HepG2 (cell line): ENCODE data around the gene GBX1. TPM values are rescaled to one million over a fixed set of nuclear protein-coding genes. Genes with fewer than 3 reads are reported as not detected.

Experiments used
- ATAC-seq: fragments of 200-7000 bp; cut with Tn5 transposase; 3 replicates; pipeline ENCODE4 v1.9.1; 2020; ENCODE audit warnings: mild to moderate bottlenecking, moderate library complexity
- BruUV-seq: library from RNA; stranded (reverse); fragments of 400-500 nt; replicated peaks from 2 replicates; lab custom pipeline; 2021; lab: Mats Ljungman, UMichigan
- CTCF ChIA-PET: fragments of 300-600 bp; formaldehyde crosslinking; extraction: SDS; loops from one replicate; lab custom pipeline; 2021; ENCODE audit warnings: low total read pairs, inconsistent platforms, low intra/inter-chr PET ratio; lab: Yijun Ruan, JAX
- POLR2A ChIA-PET: fragments of 350-600 bp; sonication (Branson Sonifier 250); formaldehyde crosslinking; loops from one replicate; lab custom pipeline; 2020; ENCODE audit warnings: antibody characterized with exemption, inconsistent platforms; lab: Yijun Ruan, JAX
- DNase-seq: peaks from one replicate; pipeline ENCODE4 v3.0.0-alpha.2; 2015; ENCODE audit warnings: low spot score
- FAIRE-seq: peaks from 3 replicates; lab custom pipeline; 2011; peaks lifted over from hg19 to GRCh38; lab: Jason Lieb, UNC
- H2AFZ ChIP-seq: one replicate; pipeline ENCODE4 v1.6.1; 2011; ENCODE audit warnings: low read length, inconsistent platforms
- H3K27ac ChIP-seq: fragments of 300-600 bp; 3 replicates; pipeline ENCODE4 v1.8.0; 2011; ENCODE audit warnings: mixed run types, mild to moderate bottlenecking, mixed read lengths, low read length, inconsistent platforms; ENCODE audit not compliant: insufficient read depth; ENCODE audit errors: extremely low read length
- H3K27me3 ChIP-seq, 2 experiments: fragments of 200-600 bp in 1 of 2; 2 replicates in 1 of 2; 3 replicates in 1 of 2; pipeline versions ENCODE4 v1.6.0 to v1.8.0; 2011; ENCODE audit warnings: low read length in 2 of 2, mild to moderate bottlenecking in 2 of 2, moderate library complexity in 2 of 2, inconsistent platforms in 1 of 2; ENCODE audit not compliant: insufficient read depth in 2 of 2, control insufficient read depth in 1 of 2
- H3K36me3 ChIP-seq, 2 experiments: fragments of 200-600 bp in 1 of 2; replicated peaks in 1 of 2; 2 replicates in 1 of 2; 3 replicates in 1 of 2; pipeline versions ENCODE4 v1.5.1 to v1.8.0; 2011; ENCODE audit warnings: low read length in 2 of 2, inconsistent platforms in 1 of 2; ENCODE audit not compliant: insufficient read depth in 2 of 2, control insufficient read depth in 1 of 2
- H3K4me1 ChIP-seq: 2 replicates; pipeline ENCODE4 v1.5.1; 2012; ENCODE audit warnings: low read length, inconsistent platforms; ENCODE audit not compliant: insufficient read depth
- H3K4me2 ChIP-seq: 2 replicates; pipeline ENCODE4 v1.6.0; 2011; ENCODE audit warnings: low read depth, low read length, inconsistent platforms
- H3K4me3 ChIP-seq, 3 experiments: fragments of 200-600 bp in 1 of 3; sonication (generic), shearing (Covaris generic) in 1 of 3; replicated peaks in 1 of 3; 2 replicates each; pipeline ENCODE4 v1.5.1; 2011 to 2016; ENCODE audit warnings: low read length in 3 of 3, inconsistent platforms in 2 of 3, low read depth in 2 of 3, mild to moderate bottlenecking in 2 of 3, control low read depth in 1 of 3, mixed read lengths in 1 of 3; ENCODE audit not compliant: insufficient read depth in 1 of 3
- H3K79me2 ChIP-seq: one replicate; pipeline ENCODE4 v1.6.1; 2011; ENCODE audit warnings: low read length, inconsistent platforms; ENCODE audit not compliant: insufficient read depth
- H3K9ac ChIP-seq: 2 replicates; pipeline ENCODE4 v1.6.0; 2011; ENCODE audit warnings: mild to moderate bottlenecking, low read depth, low read length, inconsistent platforms; ENCODE audit not compliant: insufficient read depth
- H3K9me3 ChIP-seq: 2 replicates; pipeline ENCODE4 v1.5.1; 2012; ENCODE audit warnings: mild to moderate bottlenecking, low read length
- H4K20me1 ChIP-seq: 2 replicates; pipeline ENCODE4 v1.6.0; 2011; ENCODE audit warnings: inconsistent platforms, mild to moderate bottlenecking, low read length, moderate library complexity; ENCODE audit not compliant: insufficient read depth
- HNRNPK ChIP-seq: fragments of 200-400 bp; formaldehyde crosslinking; IDR thresholded peaks from 2 replicates; pipeline ENCODE4 v1.6.1; 2018; ENCODE audit warnings: low read length, low read depth, moderate library complexity, mild to moderate bottlenecking; ENCODE audit not compliant: poor library complexity, severe bottlenecking
- HOXA7 ChIP-seq: sonication (generic); formaldehyde crosslinking; IDR thresholded peaks from 2 replicates; pipeline ENCODE4 v1.8.1; 2022; ENCODE audit warnings: mild to moderate bottlenecking, missing genetic modification reagents, moderate library complexity
- MAFF ChIP-seq: IDR thresholded peaks from 2 replicates; pipeline ENCODE4 v1.6.1; 2011; ENCODE audit warnings: low read depth, low read length, improper control_type of control experiment
- SIX1 ChIP-seq: sonication (generic); formaldehyde crosslinking; IDR thresholded peaks from 2 replicates; pipeline ENCODE4 v1.4.0; 2020; ENCODE audit warnings: missing genetic modification reagents, borderline replicate concordance
- ZBTB38 ChIP-seq: sonication (generic); formaldehyde crosslinking; IDR thresholded peaks from 2 replicates; pipeline ENCODE4 v1.5.1; 2020; ENCODE audit warnings: mild to moderate bottlenecking, missing genetic modification reagents
- ZNF607 ChIP-seq: sonication (generic); formaldehyde crosslinking; IDR thresholded peaks from 2 replicates; pipeline ENCODE4 v1.5.1; 2020; ENCODE audit warnings: missing genetic modification reagents, mild to moderate bottlenecking, borderline replicate concordance
- WGBS: methylation state at CpG from one replicate; pipeline ENCODE4 v1.1.6; 2017; ENCODE audit warnings: low lambda C conversion rate; 5-methylcytosine and 5-hydroxymethylcytosine counted together
- in situ Hi-C: cut with HindIII; loops from 2 replicates; pipeline ENCODE4 v1.10.0; 2017; ENCODE audit warnings: low pct_unique_long_range_greater_than_20kb; ENCODE audit not compliant: extremely low pct_ligation_motif_present
- intact Hi-C: fragments of 100-400 bp; cut with micrococcal nuclease; formaldehyde crosslinking; loops from one replicate; pipeline ENCODE4 v1.10.0; 2022; ENCODE audit not compliant: unreplicated experiment
- polyA plus RNA-seq, 8 experiments: library from polyadenylated mRNA; depleted of rRNA in 3 of 8; stranded (reverse) in 7 of 8; unstranded in 1 of 8; fragments of >200 nt; fragmentation: Illumina TruSeq in 4 of 8; extraction: Trizol in 4 of 8; gene quantifications; 2 replicates each; pipeline versions ENCODE4 v1.2.1 to v1.2.3, GENCODE V29; 2011 to 2016; ENCODE audit warnings: low read depth in 4 of 8, missing spikeins in 1 of 8, mixed read lengths in 1 of 8; ENCODE audit not compliant: insufficient read depth in 1 of 8
- total RNA-seq, 5 experiments: library from RNA; depleted of rRNA; stranded (reverse); fragments of >200 nt; fragmentation: Illumina TruSeq; extraction: Trizol; gene quantifications; 2 replicates each; pipeline ENCODE4 v1.2.3, GENCODE V29; 2016; ENCODE audit warnings: low read depth in 1 of 5
- TF ChIP-seq, protein P1 (sequence below): sonication (generic); formaldehyde crosslinking; IDR thresholded peaks from 2 replicates; pipeline ENCODE4 v1.5.1; 2020; ENCODE audit warnings: mild to moderate bottlenecking, moderate library complexity, missing genetic modification reagents

GBX1 gene
- total and polyA plus RNA-seq, 2 of the 13 experiments (the other 11 are each of a cell fraction or from before 2014, with no cell fraction given), result not detected

DNA sequence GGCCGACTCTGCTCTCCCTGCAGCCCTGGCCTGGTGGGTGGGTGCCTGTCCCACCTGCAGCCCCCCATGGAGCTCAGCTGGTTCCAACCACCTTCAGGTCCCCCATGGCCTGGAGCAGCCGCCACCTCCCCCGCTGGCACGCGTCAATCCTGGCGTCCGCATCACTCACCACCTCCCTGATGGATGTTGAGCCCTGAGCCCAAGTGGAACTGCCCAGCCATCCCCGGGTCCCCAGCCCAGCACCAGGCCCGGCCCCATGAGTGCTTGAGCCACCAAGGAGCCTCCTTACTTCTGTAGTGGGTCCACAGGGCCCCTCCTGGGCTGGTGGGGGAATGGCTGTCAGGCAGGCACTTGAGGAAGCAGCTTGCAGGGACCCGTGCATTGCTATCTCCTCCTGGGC lies 66.6 kb downstream of the GBX1 start:
- peaks cover 2 to 22% of the 10 kb centered on the region in 2 experiments; a peak in 3 of 5 replicates for H3K36me3 ChIP-seq
- H4K20me1 ChIP-seq, result peaks cover 37% of the 10 kb centered on the region
- no peaks in the 10 kb centered on the region for H3K9me3 ChIP-seq
- H3K79me2 ChIP-seq, result peaks cover 68% of the 10 kb centered on the region
- no peaks in the 10 kb centered on the region for H3K4me1 ChIP-seq
- 98% methylated on average over 9 of the region's 10 CpGs for WGBS
- H3K4me2 ChIP-seq, result no peak overlapping the region
- no peak overlapping the region for H2AFZ ChIP-seq
- no peak overlapping the region for H3K4me3 ChIP-seq
- no peak overlapping the region for H3K9ac ChIP-seq
- ATAC-seq (no peak), DNase-seq (no peak), FAIRE-seq (no peak)
- intact Hi-C loops, result no loop called here
- in situ Hi-C loops, result no loop called here
- TF ChIP-seq, protein P1, sequence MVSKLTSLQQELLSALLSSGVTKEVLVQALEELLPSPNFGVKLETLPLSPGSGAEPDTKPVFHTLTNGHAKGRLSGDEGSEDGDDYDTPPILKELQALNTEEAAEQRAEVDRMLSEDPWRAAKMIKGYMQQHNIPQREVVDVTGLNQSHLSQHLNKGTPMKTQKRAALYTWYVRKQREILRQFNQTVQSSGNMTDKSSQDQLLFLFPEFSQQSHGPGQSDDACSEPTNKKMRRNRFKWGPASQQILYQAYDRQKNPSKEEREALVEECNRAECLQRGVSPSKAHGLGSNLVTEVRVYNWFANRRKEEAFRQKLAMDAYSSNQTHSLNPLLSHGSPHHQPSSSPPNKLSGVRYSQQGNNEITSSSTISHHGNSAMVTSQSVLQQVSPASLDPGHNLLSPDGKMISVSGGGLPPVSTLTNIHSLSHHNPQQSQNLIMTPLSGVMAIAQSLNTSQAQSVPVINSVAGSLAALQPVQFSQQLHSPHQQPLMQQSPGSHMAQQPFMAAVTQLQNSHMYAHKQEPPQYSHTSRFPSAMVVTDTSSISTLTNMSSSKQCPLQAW, result no peak
- no peak for TF ChIP-seq ZNF607 (CRISPR knock-in tag)
- TF ChIP-seq HNRNPK, result no peak
- no peak for TF ChIP-seq MAFF
- BruUV-seq, result no TSS peak
- POLR2A ChIA-PET, result no interaction called here
- H3K27me3 ChIP-seq, result no peaks in the 10 kb centered on the region
- CTCF ChIA-PET, result no interaction called here
- no peak overlapping the region for H3K27ac ChIP-seq

DNA sequence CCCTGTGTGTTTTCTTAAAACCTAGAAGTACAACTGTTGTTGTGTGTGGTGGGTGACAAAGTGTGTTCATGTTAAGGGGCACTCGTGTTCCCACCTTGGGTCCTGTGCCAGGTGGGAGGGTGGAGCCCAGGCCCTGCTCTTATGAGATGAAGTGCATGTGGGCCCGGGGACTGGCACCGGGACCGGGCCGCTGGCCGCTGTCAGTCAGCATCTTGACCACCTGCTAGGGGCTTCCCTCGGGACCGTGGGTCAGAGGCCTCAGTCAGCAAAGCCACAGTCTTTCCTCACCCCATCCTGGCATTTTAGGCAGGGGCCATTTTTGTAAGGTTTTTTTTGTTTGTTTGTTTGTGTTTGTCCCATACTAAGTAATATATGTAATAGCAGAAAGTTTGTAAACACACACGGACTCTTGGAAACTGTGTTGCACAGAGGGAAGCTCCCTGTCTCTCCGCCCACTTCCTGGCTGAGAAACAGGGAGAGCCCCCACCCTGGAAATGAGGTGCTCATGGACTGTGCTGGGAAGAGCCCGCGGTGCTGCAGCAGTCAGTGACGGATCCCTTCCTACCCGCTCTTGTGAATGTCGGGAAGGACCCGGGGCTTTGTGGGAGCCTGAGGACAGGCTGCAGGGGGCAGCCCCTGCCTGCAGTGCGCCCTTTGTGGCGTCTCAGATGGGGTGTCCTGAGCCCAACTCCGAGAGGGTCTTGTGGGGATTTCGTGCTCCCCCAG lies 67.8 kb downstream of the GBX1 start:
- H3K27ac ChIP-seq, result no peak overlapping the region
- ATAC-seq, result no peak
- POLR2A ChIA-PET, result no interaction called here
- no peak overlapping the region for H3K4me2 ChIP-seq
- intact Hi-C loops, result no loop called here
- WGBS, result 98% methylated on average over 17 of the region's 20 CpGs
- no peaks in the 10 kb centered on the region for H3K27me3 ChIP-seq
- no peaks in the 10 kb centered on the region for H3K9me3 ChIP-seq
- CTCF ChIA-PET, result no interaction called here
- H4K20me1 ChIP-seq, result peaks cover 49% of the 10 kb centered on the region
- H3K4me3 ChIP-seq, result no peak overlapping the region
- no TSS peak for BruUV-seq
- in situ Hi-C loops, result no loop called here
- peak; percentile 74 for TF ChIP-seq ZBTB38 (CRISPR knock-in tag)
- TF ChIP-seq HOXA7 (CRISPR knock-in tag), result no peak
- no peak for TF ChIP-seq SIX1 (CRISPR knock-in tag)
- TF ChIP-seq, all 625 proteins: peak for 1
- no peaks in the 10 kb centered on the region for H3K4me1 ChIP-seq
- FAIRE-seq, result no peak
- peaks cover 77% of the 10 kb centered on the region for H3K79me2 ChIP-seq
- H3K36me3 ChIP-seq, result peaks cover 2 to 26% of the 10 kb centered on the region in 2 experiments; a peak in 3 of 5 replicates
- H3K9ac ChIP-seq, result no peak overlapping the region
- DNase-seq, result no peak
- no peak overlapping the region for H2AFZ ChIP-seq
